ENCODE measurements around the gene CBX8. TPM values are rescaled to one million over a fixed set of nuclear protein-coding genes. Genes with fewer than 3 reads are reported as not detected.
A peak's percentile ranks its signal among the peaks of the same experiment; 100 is the strongest.

CBX8 gene
- total RNA-seq, 2 experiments from 2014 or later: 5.3 to 6.5 TPM

DNA sequence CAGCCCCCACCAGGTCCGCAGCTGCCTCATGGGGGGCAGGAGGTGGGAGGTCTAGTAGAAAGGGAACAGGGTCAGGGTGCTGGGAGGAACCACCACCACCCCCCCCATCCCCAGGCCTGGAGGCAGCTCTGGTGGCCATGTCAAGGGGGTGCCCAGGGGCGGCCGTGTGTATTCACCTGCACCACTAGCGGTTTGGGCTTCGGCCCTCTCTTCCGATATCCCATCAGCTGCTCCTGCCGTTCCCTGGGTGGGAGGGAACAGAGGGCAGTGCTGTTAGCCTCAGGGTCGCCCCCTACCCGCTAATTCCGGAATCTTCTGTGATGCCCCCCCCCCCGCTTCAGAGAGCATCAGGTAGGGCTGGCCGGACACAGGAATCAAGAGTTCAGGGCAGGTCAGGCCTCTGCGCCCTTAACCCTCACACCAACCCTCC is 38.6 kb upstream of the CBX8 start:
- peaks cover 72% of the 10 kb centered on the region for H3K4me1 ChIP-seq (ENCODE audit: insufficient read depth, low read length)
- Mint-ChIP-seq H3K27ac (peak overlapping the region; percentile 69), H3K4me3 (peak overlapping the region; percentile 56), H3K27me3 (peaks cover 8% of the 10 kb centered on the region), H3K36me3 (ENCODE audit: low read depth) (peaks cover 44% of the 10 kb centered on the region), H3K9me3 (no peaks in the 10 kb centered on the region), H3K4me1 (ENCODE audit: low read depth) (peaks cover 29% of the 10 kb centered on the region)
- peak in 1 of 14 experiments; percentile 32 for DNase-seq
- no peak for ATAC-seq (ENCODE audit: poor library complexity)
- peaks cover 6 to 9% of the 10 kb centered on the region in 2 experiments for H3K27me3 ChIP-seq (ENCODE audit: control insufficient read depth in 1 of 2, insufficient read depth in 2 of 2, low read length in 2 of 2)
- intact Hi-C loops (cut with DNase I, micrococcal nuclease): loop anchor here (2.0 to 5.0 kb wide), 2 partner anchors 38 to 45 kb away; partner anchors contain the start of gene CBX8 (in 1 of the 2)
- H3K4me3 ChIP-seq (ENCODE audit: low read length): no peak overlapping the region
- H3K9me3 ChIP-seq (ENCODE audit: control insufficient read depth in 1 of 2, insufficient read depth in 1 of 2, low read length in 2 of 2): peaks cover 0 to 6% of the 10 kb centered on the region in 2 experiments
- ChIA-PET CTCF (interaction anchor here (0.6 to 1.1 kb wide), 3 partner anchors 23 to 71 kb away, joined by 4 to 7 read pairs (median 4); no protein-coding TSS in a partner anchor), POLR2A (interaction anchor here (1.1 to 3.7 kb wide), 8 partner anchors 9 to 89 kb away, joined by 3 to 31 read pairs (median 5); no protein-coding TSS in a partner anchor)
- TF ChIP-seq, protein P1, sequence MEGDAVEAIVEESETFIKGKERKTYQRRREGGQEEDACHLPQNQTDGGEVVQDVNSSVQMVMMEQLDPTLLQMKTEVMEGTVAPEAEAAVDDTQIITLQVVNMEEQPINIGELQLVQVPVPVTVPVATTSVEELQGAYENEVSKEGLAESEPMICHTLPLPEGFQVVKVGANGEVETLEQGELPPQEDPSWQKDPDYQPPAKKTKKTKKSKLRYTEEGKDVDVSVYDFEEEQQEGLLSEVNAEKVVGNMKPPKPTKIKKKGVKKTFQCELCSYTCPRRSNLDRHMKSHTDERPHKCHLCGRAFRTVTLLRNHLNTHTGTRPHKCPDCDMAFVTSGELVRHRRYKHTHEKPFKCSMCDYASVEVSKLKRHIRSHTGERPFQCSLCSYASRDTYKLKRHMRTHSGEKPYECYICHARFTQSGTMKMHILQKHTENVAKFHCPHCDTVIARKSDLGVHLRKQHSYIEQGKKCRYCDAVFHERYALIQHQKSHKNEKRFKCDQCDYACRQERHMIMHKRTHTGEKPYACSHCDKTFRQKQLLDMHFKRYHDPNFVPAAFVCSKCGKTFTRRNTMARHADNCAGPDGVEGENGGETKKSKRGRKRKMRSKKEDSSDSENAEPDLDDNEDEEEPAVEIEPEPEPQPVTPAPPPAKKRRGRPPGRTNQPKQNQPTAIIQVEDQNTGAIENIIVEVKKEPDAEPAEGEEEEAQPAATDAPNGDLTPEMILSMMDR (IDR thresholded peaks at IDR 0.05): no peak
- peaks cover 35% of the 10 kb centered on the region for H3K36me3 ChIP-seq (ENCODE audit: insufficient read depth, low read length)
- H3K27ac ChIP-seq (ENCODE audit: low read depth in 1 of 2, low read length in 2 of 2): no peak overlapping the region

GRCh38 chr17:79834565-79835469 is 37.9 kb upstream of the CBX8 start:
- Histone ChIP-seq H3K36me3 (ENCODE audit: insufficient read depth, low read length) (peaks cover 35% of the 10 kb centered on the region), H3K4me1 (ENCODE audit: insufficient read depth, low read length) (peaks cover 67% of the 10 kb centered on the region), H3K4me3 (ENCODE audit: low read length) (no peak overlapping the region), H3K27me3 (ENCODE audit: control insufficient read depth in 1 of 2, insufficient read depth in 2 of 2, low read length in 2 of 2) (peaks cover 0 to 2% of the 10 kb centered on the region in 2 experiments), H3K9me3 (ENCODE audit: control insufficient read depth in 1 of 2, insufficient read depth in 1 of 2, low read length in 2 of 2) (peaks cover 0 to under 1% of the 10 kb centered on the region in 2 experiments), H3K27ac (ENCODE audit: low read depth in 1 of 2, low read length in 2 of 2) (no peak overlapping the region)
- intact Hi-C loops (cut with DNase I, micrococcal nuclease): loop anchor here (2.0 to 5.0 kb wide), 2 partner anchors 38 to 44 kb away; partner anchors contain the start of gene CBX8 (in 1 of the 2)
- Mint-ChIP-seq H3K27ac (peak overlapping the region; percentile 69), H3K27me3 (peaks cover under 1% of the 10 kb centered on the region), H3K4me3 (peak overlapping the region; percentile 74), H3K4me1 (ENCODE audit: low read depth) (peaks cover 29% of the 10 kb centered on the region), H3K9me3 (no peaks in the 10 kb centered on the region), H3K36me3 (ENCODE audit: low read depth) (peaks cover 44% of the 10 kb centered on the region)
- ChIA-PET POLR2A (interaction anchor here (0.7 to 3.7 kb wide), 6 partner anchors 9 to 60 kb away, joined by 3 to 31 read pairs (median 3); no protein-coding TSS in a partner anchor), CTCF (interaction anchor here (0.6 to 1.1 kb wide), 3 partner anchors 22 to 72 kb away, joined by 4 to 7 read pairs (median 4); no protein-coding TSS in a partner anchor)
- TF ChIP-seq, protein P1 (IDR thresholded peaks at IDR 0.05): peak; percentile 73
- DNase-seq (peak in 7 of 14 experiments; percentile 40 to 69 (median 56)), ATAC-seq (ENCODE audit: poor library complexity) (no peak)

DNA sequence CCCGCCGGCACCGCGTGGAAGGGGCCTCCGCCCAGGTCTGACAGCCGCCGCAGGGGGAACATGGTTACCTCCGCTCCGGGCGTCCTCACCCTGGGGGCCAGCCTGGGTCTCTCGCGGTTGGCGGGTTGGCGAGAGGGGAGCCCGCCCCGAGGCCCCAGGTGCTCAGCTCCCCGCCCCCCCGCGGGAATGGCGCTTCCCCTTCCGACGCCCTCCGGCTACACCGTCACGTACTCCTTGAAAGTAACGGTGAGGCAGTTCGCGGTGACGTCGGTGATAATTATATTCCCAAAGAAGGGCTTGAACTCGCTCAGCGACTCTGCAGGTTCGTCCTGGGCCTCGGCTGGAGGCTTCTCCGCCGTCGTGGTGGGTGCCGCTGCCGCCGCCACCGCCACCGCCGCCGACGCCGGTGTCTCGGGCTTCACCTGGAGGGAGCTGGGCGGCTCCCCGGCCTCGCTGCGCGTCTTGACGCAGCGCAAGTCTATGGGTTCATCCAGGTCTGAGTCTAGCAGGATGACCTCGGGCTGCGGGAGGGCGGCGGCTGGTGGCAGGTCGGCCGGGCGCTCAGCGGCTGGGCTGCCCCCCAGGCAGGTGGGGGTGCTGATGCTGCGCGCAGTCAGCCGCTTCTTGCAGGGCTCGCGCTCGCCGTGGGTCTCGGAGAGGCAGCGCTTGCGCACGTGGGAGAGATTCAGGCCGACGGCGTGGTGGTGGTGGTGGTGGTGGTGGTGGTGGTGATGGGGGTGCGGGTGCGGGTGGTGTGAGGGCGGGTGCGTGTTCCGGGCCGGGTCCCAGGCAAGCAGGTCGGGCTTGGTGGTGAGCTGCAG is 37.1 kb upstream of the CBX8 start:
- Mint-ChIP-seq H3K27me3 (no peaks in the 10 kb centered on the region), H3K4me3 (no peak overlapping the region), H3K36me3 (ENCODE audit: low read depth) (peaks cover 44% of the 10 kb centered on the region), H3K27ac (peak overlapping the region; percentile 69), H3K9me3 (no peaks in the 10 kb centered on the region), H3K4me1 (ENCODE audit: low read depth) (peaks cover 29% of the 10 kb centered on the region)
- Histone ChIP-seq H3K27ac (ENCODE audit: low read depth in 1 of 2, low read length in 2 of 2) (no peak overlapping the region), H3K4me1 (ENCODE audit: insufficient read depth, low read length) (peaks cover 63% of the 10 kb centered on the region), H3K36me3 (ENCODE audit: insufficient read depth, low read length) (peaks cover 35% of the 10 kb centered on the region), H3K9me3 (ENCODE audit: control insufficient read depth in 1 of 2, insufficient read depth in 1 of 2, low read length in 2 of 2) (no peaks in the 10 kb centered on the region), H3K27me3 (ENCODE audit: control insufficient read depth in 1 of 2, insufficient read depth in 2 of 2, low read length in 2 of 2) (no peaks in the 10 kb centered on the region), H3K4me3 (ENCODE audit: low read length) (no peak overlapping the region)
- TF ChIP-seq, protein P1 (IDR thresholded peaks at IDR 0.05): no peak
- intact Hi-C loops (cut with DNase I, micrococcal nuclease): loop anchor here in 1 of 2 experiments (2.0 kb wide), 1 partner anchor 43 kb away; no protein-coding TSS in a partner anchor
- CTCF ChIA-PET: no interaction called here
- POLR2A ChIA-PET: interaction anchor here (0.7 to 3.7 kb wide), 5 partner anchors 10 to 59 kb away, joined by 3 to 31 read pairs (median 3); partner anchors contain the start of gene CBX8
- no peak for ATAC-seq (ENCODE audit: poor library complexity)
- peak in 1 of 14 experiments; percentile 36 for DNase-seq
